Endometrial microvascular endothelial cells (primary cell): Measurements from ENCODE around the gene CPLX1. TPM values are rescaled to one million over a fixed set of nuclear protein-coding genes. Genes with fewer than 3 reads are reported as not detected.

Source experiments
- total RNA-seq: library from RNA; depleted of rRNA; stranded (reverse); fragments of >200 nt; gene quantifications from one replicate; pipeline ENCODE4 v1.2.3, GENCODE V29; 2015; ENCODE audit errors: inconsistent ontology term

CPLX1 gene
- total RNA-seq, 1 donor from 2014 or later, result not detected

Other genes starting within 250 kb of the CPLX1 start
- not detected for gene TMEM271, start 249.8 kb downstream of the CPLX1 start, total RNA-seq
- gene PDE6B, start 200.6 kb downstream of the CPLX1 start, total RNA-seq, result not detected
- 168 TPM for gene ATP5ME, start 151.9 kb downstream of the CPLX1 start, total RNA-seq
- 2.6 TPM for gene MYL5, start 151.6 kb downstream of the CPLX1 start, total RNA-seq
- gene SLC49A3, start 137.0 kb downstream of the CPLX1 start, total RNA-seq, result 5.3 TPM
- 42.6 TPM for gene PCGF3, start 120.3 kb downstream of the CPLX1 start, total RNA-seq
- 79.9 TPM for gene GAK, start 106.2 kb upstream of the CPLX1 start, total RNA-seq
- 16.3 TPM for gene TMEM175, start 106.3 kb upstream of the CPLX1 start, total RNA-seq
- 17.3 TPM for gene DGKQ, start 147.4 kb upstream of the CPLX1 start, total RNA-seq
- 3.0 TPM for gene IDUA, start 160.9 kb upstream of the CPLX1 start, total RNA-seq
- not detected for gene SLC26A1, start 167.3 kb upstream of the CPLX1 start, total RNA-seq
- 11.9 TPM for gene FGFRL1, start 185.5 kb upstream of the CPLX1 start, total RNA-seq